Tibial nerve (tissue), 4 donors: ENCODE data around the gene A3GALT2. TPM values are rescaled to one million over a fixed set of nuclear protein-coding genes. Genes with fewer than 3 reads are reported as not detected.
A peak's percentile ranks its signal among the peaks of the same experiment; 100 is the strongest.

ENCODE experiments used
- DNase-seq, 2 donors: peaks; one replicate each; pipeline ENCODE4 v3.0.0-alpha.2; 2019; ENCODE audit warnings: low spot score in 2 of 2
- H3K27ac ChIP-seq, 4 donors: fragments of 200-600 bp; sonication (generic) in 3 of 4; one replicate each; pipeline ENCODE4 v1.5.1; 2017 to 2019; ENCODE audit warnings: mild to moderate bottlenecking in 1 of 4
- H3K27me3 ChIP-seq, 2 donors: fragments of 200-600 bp; sonication (generic) in 1 of 2; one replicate each; pipeline versions ENCODE4 v1.5.1 to v1.6.0; 2017 to 2019
- H3K36me3 ChIP-seq, 3 donors: fragments of 200-600 bp; sonication (generic); one replicate each; pipeline ENCODE4 v1.5.1; 2018 to 2019
- H3K4me1 ChIP-seq, 4 donors: fragments of 200-600 bp; sonication (generic) in 3 of 4; one replicate each; pipeline ENCODE4 v1.5.1; 2017 to 2019
- H3K4me3 ChIP-seq, 4 donors: fragments of 200-600 bp; sonication (generic) in 3 of 4; one replicate each; pipeline ENCODE4 v1.5.1; 2017 to 2019; ENCODE audit warnings: mild to moderate bottlenecking in 1 of 4, moderate library complexity in 1 of 4
- H3K9me3 ChIP-seq, 4 donors: fragments of 200-600 bp; sonication (generic) in 3 of 4; one replicate each; pipeline ENCODE4 v1.5.1; 2017 to 2019
- EP300 ChIP-seq, 2 donors: sonication (generic); formaldehyde crosslinking; IDR thresholded peaks; one replicate each; pipeline ENCODE4 v1.6.1; 2017; ENCODE audit warnings: antibody characterized with exemption in 2 of 2, mild to moderate bottlenecking in 1 of 2
- POLR2A ChIP-seq, 2 donors: fragments of 450-650 bp; IDR thresholded peaks; one replicate each; pipeline ENCODE4 v1.6.1; 2017; ENCODE audit warnings: antibody characterized with exemption in 2 of 2, mild to moderate bottlenecking in 2 of 2, moderate library complexity in 2 of 2
- whole genome bisulfite sequencing, 2 donors: methylation state at CpG; one replicate each; pipeline ENCODE4 v1.1.5; 2018; 5-methylcytosine and 5-hydroxymethylcytosine counted together
- total RNA-seq, 4 donors: library from RNA; depleted of rRNA; stranded (reverse); fragments of >200 nt; gene quantifications; one replicate each; pipeline ENCODE4 v1.1.0, GENCODE V29; 2016
- TF ChIP-seq, protein P1 (sequence below), 5 experiments: fragments of 200-600 bp in 3 of 5; fragments of 450-650 bp in 2 of 5; sonication (generic) in 3 of 5; IDR thresholded peaks; one replicate each; pipeline ENCODE4 v1.5.1; 2016 to 2019; ENCODE audit warnings: antibody characterized with exemption in 5 of 5, mild to moderate bottlenecking in 3 of 5, moderate library complexity in 2 of 5

The A3GALT2 gene
- total RNA-seq, 4 donors from 2014 or later: 0.42 to 0.66 TPM; not detected in 2

DNA sequence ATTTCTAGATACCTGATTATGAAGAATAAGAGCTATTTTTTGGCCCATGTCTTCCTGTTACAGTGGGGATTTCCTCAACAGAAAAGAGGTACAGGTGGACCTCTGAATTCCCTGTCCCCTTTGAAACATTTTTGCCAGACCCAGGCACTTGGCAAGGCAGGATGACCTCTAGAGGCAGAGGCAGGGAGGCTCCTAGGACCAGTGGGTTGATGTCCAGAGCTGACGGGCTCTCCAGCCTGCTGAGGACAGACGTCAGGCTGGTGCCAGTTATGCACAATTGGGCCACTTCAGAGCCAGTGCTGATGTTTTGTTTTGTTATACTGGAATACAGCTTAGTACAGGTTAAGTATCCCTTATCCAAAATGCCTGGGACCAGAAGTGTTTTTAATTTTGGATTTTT lies 18.5 kb upstream of the A3GALT2 start:
- 5 to 31% methylated on average over 2 of the region's 2 CpGs for WGBS, 2 donors
- H3K4me1 ChIP-seq: peaks cover 3 to 100% (median 91%) of the 10 kb centered on the region in 4 donors
- no peaks in the 10 kb centered on the region for H3K36me3 ChIP-seq
- H3K4me3 ChIP-seq: peak overlapping the region in 3 of 4 donors; percentile 6 to 32 (median 8)
- no peak for DNase-seq
- TF ChIP-seq, protein P1, sequence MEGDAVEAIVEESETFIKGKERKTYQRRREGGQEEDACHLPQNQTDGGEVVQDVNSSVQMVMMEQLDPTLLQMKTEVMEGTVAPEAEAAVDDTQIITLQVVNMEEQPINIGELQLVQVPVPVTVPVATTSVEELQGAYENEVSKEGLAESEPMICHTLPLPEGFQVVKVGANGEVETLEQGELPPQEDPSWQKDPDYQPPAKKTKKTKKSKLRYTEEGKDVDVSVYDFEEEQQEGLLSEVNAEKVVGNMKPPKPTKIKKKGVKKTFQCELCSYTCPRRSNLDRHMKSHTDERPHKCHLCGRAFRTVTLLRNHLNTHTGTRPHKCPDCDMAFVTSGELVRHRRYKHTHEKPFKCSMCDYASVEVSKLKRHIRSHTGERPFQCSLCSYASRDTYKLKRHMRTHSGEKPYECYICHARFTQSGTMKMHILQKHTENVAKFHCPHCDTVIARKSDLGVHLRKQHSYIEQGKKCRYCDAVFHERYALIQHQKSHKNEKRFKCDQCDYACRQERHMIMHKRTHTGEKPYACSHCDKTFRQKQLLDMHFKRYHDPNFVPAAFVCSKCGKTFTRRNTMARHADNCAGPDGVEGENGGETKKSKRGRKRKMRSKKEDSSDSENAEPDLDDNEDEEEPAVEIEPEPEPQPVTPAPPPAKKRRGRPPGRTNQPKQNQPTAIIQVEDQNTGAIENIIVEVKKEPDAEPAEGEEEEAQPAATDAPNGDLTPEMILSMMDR (IDR thresholded peaks at IDR 0.05): peak in 1 of 5 experiments; percentile 10
- TF ChIP-seq POLR2A (IDR thresholded peaks at IDR 0.05): no peak
- H3K9me3 ChIP-seq: no peaks in the 10 kb centered on the region
- H3K27ac ChIP-seq: peak overlapping the region; percentile 70 to 98 (median 92)
- H3K27me3 ChIP-seq: no peaks in the 10 kb centered on the region

DNA sequence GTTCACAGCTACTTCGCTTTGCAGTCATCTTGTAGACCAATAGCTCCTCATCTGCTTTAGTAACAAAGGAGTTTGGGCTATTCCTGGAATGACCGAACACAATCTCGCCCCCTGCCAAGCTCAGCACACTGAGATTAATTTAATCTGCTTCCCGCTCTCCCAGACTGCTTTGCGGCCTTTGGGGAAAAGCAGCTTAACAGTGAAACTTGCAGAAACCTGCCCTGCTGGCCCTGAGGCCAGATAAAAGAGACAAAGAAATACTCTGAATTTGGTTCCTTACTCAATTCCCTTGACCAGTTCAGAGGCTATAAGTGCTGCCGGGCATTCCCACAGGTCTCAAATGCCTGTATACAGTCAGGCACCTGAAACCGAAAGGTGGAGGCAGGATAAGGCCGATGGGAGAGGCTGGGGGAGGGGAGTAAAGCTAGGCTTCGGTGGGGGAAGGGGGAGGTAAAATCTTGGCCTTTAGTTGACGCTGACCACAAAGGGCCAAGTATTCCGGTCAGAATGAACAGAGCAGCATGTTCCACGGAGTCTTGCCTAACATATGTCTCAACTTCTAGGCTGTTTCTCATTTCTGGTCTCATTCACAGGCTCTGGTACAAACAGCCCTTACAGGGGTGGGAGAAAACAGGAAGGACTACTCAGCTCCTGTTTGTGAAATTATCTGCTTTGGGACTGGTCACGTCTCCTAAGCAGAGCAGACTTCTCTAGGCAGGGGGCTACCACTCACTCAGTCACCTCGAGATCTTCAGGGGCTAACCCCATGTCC lies 17.7 kb upstream of the A3GALT2 start:
- peak; percentile 44 to 87 for DNase-seq
- peak overlapping the region; percentile 70 to 98 (median 92) for H3K27ac ChIP-seq
- peak overlapping the region; percentile 6 to 32 (median 16) for H3K4me3 ChIP-seq
- no peaks in the 10 kb centered on the region for H3K36me3 ChIP-seq
- H3K9me3 ChIP-seq: no peaks in the 10 kb centered on the region
- H3K4me1 ChIP-seq: peaks cover 3 to 100% (median 90%) of the 10 kb centered on the region in 4 donors
- WGBS, 2 donors: 7 to 13% methylated on average over 14 of the region's 14 CpGs
- TF ChIP-seq POLR2A (IDR thresholded peaks at IDR 0.05) (peak; percentile 54 to 77), EP300 (IDR thresholded peaks at IDR 0.05) (peak; percentile 89 to 99)
- TF ChIP-seq, protein P1 (IDR thresholded peaks at IDR 0.05): no peak
- H3K27me3 ChIP-seq: no peaks in the 10 kb centered on the region

DNA sequence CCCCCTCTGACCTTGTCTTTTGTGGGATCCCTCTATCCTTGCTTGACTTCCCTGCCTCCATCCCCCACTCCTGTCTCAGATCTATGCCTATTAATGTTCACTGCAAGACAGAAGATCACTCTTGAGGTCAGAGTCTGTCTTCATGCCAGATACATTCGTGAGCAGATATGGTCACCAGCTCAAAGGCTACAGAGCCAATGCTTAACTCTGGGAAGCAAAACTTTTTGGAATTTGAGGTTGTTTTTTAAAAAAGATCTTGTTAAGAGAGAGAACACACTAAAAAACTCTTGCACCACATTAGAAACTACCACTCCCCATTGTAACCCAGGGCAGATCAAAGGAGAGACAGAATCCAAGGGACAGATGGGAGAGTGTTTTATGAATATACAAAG lies 17.1 kb upstream of the A3GALT2 start:
- WGBS, 2 donors: 4 to 12% methylated on average over 1 of the region's 1 CpG
- no peaks in the 10 kb centered on the region for H3K9me3 ChIP-seq
- no peaks in the 10 kb centered on the region for H3K27me3 ChIP-seq
- DNase-seq: peak in 1 of 2 donors; percentile 74
- peaks cover 0 to 5% (median 0%) of the 10 kb centered on the region in 3 donors for H3K36me3 ChIP-seq
- TF ChIP-seq POLR2A (IDR thresholded peaks at IDR 0.05) (no peak), EP300 (IDR thresholded peaks at IDR 0.05) (peak in 1 of 2 donors; percentile 24)
- TF ChIP-seq, protein P1 (IDR thresholded peaks at IDR 0.05): no peak
- peak overlapping the region; percentile 4 to 32 (median 15) for H3K4me3 ChIP-seq
- H3K27ac ChIP-seq: peak overlapping the region; percentile 70 to 98 (median 92)
- peaks cover 3 to 100% (median 92%) of the 10 kb centered on the region in 4 donors for H3K4me1 ChIP-seq

DNA sequence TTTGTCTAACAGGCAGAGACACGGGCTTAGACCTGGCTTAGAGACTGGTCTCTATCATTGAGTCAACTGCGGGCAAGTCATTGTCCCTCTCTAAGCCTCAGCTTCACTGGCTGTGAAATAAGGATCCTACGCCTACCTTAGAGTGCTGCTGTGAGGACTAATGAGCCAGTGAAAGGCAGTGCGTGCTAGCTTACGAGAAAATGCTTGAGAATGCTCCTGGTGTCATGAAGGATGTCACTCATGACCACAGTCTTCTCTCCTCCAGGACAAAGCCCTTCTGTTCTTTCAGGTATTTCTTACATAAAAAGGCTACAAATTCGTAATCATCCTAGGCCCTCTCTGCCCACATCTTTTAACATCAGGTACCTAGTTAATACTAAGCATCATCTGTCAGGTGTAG lies 16.5 kb upstream of the A3GALT2 start:
- H3K4me3 ChIP-seq: peak overlapping the region in 1 of 4 donors; percentile 32
- H3K27ac ChIP-seq: peak overlapping the region; percentile 70 to 98 (median 92)
- 76 to 83% methylated on average over 6 of the region's 6 CpGs for WGBS, 2 donors
- peaks cover 3 to 100% (median 91%) of the 10 kb centered on the region in 4 donors for H3K4me1 ChIP-seq
- no peaks in the 10 kb centered on the region for H3K9me3 ChIP-seq
- H3K27me3 ChIP-seq: no peaks in the 10 kb centered on the region
- peaks cover 0 to 7% (median 0%) of the 10 kb centered on the region in 3 donors for H3K36me3 ChIP-seq
- no peak for DNase-seq
- TF ChIP-seq, protein P1 (IDR thresholded peaks at IDR 0.05): no peak
- TF ChIP-seq POLR2A (IDR thresholded peaks at IDR 0.05) (no peak), EP300 (IDR thresholded peaks at IDR 0.05) (no peak)

DNA sequence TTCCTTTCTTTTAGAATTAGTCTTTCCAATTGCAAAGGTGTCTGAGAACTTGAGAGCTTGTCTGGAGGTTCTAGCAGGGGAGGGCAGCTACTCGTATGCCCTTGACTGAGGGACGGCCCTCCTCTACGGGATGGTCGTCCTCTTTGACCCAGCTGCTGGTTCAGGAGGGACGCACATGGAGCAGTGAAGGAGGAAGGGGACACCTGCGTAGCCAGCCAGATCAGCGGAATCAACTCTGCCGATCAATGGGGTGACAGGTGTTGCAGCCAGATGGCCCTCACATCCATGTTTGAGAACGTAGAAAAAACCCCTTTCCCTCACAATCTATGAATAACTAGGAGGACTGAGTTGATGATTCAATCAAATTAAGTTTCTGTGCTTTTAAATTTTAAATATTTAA lies 15.7 kb upstream of the A3GALT2 start:
- Histone ChIP-seq H3K27me3 (no peaks in the 10 kb centered on the region), H3K4me3 (no peak overlapping the region), H3K9me3 (no peaks in the 10 kb centered on the region), H3K27ac (peak overlapping the region; percentile 52 to 98 (median 92)), H3K36me3 (peaks cover 0 to 16% (median 0%) of the 10 kb centered on the region in 3 donors), H3K4me1 (peaks cover 3 to 100% (median 91%) of the 10 kb centered on the region in 4 donors)
- DNase-seq: no peak
- TF ChIP-seq POLR2A (IDR thresholded peaks at IDR 0.05) (no peak), EP300 (IDR thresholded peaks at IDR 0.05) (no peak)
- TF ChIP-seq, protein P1 (IDR thresholded peaks at IDR 0.05): no peak
- WGBS, 2 donors: 63 to 64% methylated on average over 9 of the region's 9 CpGs
